OCI-LY7 (cell line): ENCODE data around the gene LLPH. TPM values are rescaled to one million over a fixed set of nuclear protein-coding genes. Genes with fewer than 3 reads are reported as not detected.

Source experiments
- BruUV-seq: library from RNA; stranded (reverse); fragments of 400-500 nt; replicated peaks from 2 replicates; lab custom pipeline; 2021; lab: Mats Ljungman, UMichigan
- CTCF ChIA-PET: fragments of 300-600 bp; sonication (Branson Sonifier 250); formaldehyde crosslinking; loops from one replicate; lab custom pipeline; 2022; ENCODE audit warnings: antibody characterized with exemption; ENCODE audit not compliant: unreplicated experiment; lab: Charles Lee
- POLR2A ChIA-PET: fragments of 300-600 bp; sonication (Branson Sonifier 250); formaldehyde crosslinking; loops from one replicate; lab custom pipeline; 2022; ENCODE audit warnings: antibody characterized with exemption; lab: Charles Lee
- DNase-seq: peaks from one replicate; pipeline ENCODE4 v3.0.0-alpha.2; 2015; ENCODE audit warnings: low spot score
- H2AFZ ChIP-seq: fragments of 200-600 bp; sonication (generic), shearing (Covaris generic); 2 replicates; pipeline ENCODE4 v1.6.1; 2014; ENCODE audit warnings: mild to moderate bottlenecking, antibody characterized with exemption, low read length, moderate library complexity
- H3K27ac ChIP-seq: fragments of 200-600 bp; sonication (generic); 2 replicates; pipeline ENCODE4 v1.5.1; 2014; ENCODE audit warnings: mixed run types, low read depth, mild to moderate bottlenecking, moderate library complexity, low read length, inconsistent platforms; ENCODE audit not compliant: poor library complexity, severe bottlenecking
- H3K36me3 ChIP-seq: fragments of 200-600 bp; sonication (generic); 2 replicates; pipeline ENCODE4 v1.6.1; 2014; ENCODE audit warnings: mild to moderate bottlenecking, antibody characterized with exemption, low read length, moderate library complexity, mixed read lengths; ENCODE audit not compliant: insufficient read depth
- H3K4me1 ChIP-seq: fragments of 200-600 bp; sonication (generic); 2 replicates; pipeline ENCODE4 v1.5.1; 2014; ENCODE audit warnings: mild to moderate bottlenecking, low read length; ENCODE audit not compliant: insufficient read depth, poor library complexity, severe bottlenecking
- H3K4me2 ChIP-seq: fragments of 200-600 bp; sonication (generic); 2 replicates; pipeline ENCODE4 v1.6.1; 2014; ENCODE audit warnings: mild to moderate bottlenecking, low read length
- H3K4me3 ChIP-seq: fragments of 200-600 bp; sonication (generic); 2 replicates; pipeline ENCODE4 v1.5.1; 2014; ENCODE audit warnings: mild to moderate bottlenecking, low read depth, low read length; ENCODE audit not compliant: poor library complexity, severe bottlenecking
- H3K79me2 ChIP-seq: fragments of 200-600 bp; sonication (generic); 2 replicates; pipeline ENCODE4 v1.6.1; 2016; ENCODE audit warnings: low read depth, mild to moderate bottlenecking, low read length, moderate library complexity, mixed read lengths; ENCODE audit not compliant: insufficient read depth
- H3K9me2 ChIP-seq: fragments of 200-600 bp; sonication (generic); 2 replicates; pipeline ENCODE4 v1.6.1; 2016; ENCODE audit warnings: mild to moderate bottlenecking, low read length, mixed read lengths; ENCODE audit not compliant: insufficient read depth
- H3K9me3 ChIP-seq: fragments of 200-600 bp; sonication (generic); 2 replicates; pipeline ENCODE4 v1.6.1; 2014; ENCODE audit warnings: mild to moderate bottlenecking, mixed run types, low read length, mixed read lengths
- H4K20me1 ChIP-seq: fragments of 200-600 bp; sonication (generic); 2 replicates; pipeline ENCODE4 v1.6.1; 2014; ENCODE audit warnings: mild to moderate bottlenecking, antibody characterized with exemption, low read length, moderate library complexity, mixed read lengths; ENCODE audit not compliant: insufficient read depth
- EZH2phosphoT487 ChIP-seq: fragments of 200-600 bp; sonication (generic); IDR thresholded peaks from 2 replicates; pipeline ENCODE4 v1.6.1; 2018; ENCODE audit warnings: low read depth, borderline replicate concordance, mild to moderate bottlenecking, mixed run types, antibody characterized with exemption, low read length, moderate library complexity, mixed read lengths
- intact Hi-C: fragments of 100-400 bp; cut with micrococcal nuclease; formaldehyde crosslinking; loops from one replicate; pipeline ENCODE4 v1.10.0; 2022; ENCODE audit not compliant: unreplicated experiment
- total RNA-seq, 2 experiments: library from RNA; depleted of rRNA in 1 of 2; stranded (reverse); fragments of >200 nt in 1 of 2; shearing (Covaris generic) in 1 of 2; gene quantifications; 2 replicates each; pipeline ENCODE4 v1.2.3, GENCODE V29; 2014 to 2022
- TF ChIP-seq, protein P1 (sequence below): fragments of 200-600 bp; sonication (generic); conservative IDR thresholded peaks from 2 replicates; pipeline ENCODE4 v1.5.1; 2014; ENCODE audit warnings: mild to moderate bottlenecking, antibody characterized with exemption, low read length, moderate library complexity, mixed read lengths

The LLPH gene
- total RNA-seq, 2 experiments from 2014 or later, result 5.7 to 39.6 TPM

DNA sequence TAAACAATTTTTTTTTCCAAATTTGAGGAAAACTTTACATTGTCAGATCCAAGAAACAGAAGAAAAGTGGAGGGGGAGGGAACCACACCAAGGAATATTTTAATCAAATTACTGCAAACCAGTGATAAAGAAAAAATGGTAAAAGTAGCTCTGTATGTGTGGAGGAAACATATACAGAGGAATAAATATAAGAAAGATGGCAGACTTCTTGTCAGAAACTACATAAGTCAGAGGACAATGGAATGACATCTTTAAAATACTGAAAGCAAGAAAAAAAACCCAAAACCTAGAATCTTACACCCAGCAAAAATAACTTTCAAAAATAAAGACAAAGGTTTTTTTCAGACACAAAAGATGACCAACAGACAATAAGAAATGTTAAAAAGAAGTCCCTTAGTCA is 10.2 kb upstream of the LLPH start:
- CTCF ChIA-PET, result no interaction called here
- Histone ChIP-seq H3K36me3 (peaks cover 97% of the 10 kb centered on the region), H2AFZ (no peak overlapping the region), H4K20me1 (no peaks in the 10 kb centered on the region), H3K9me3 (peaks cover 37% of the 10 kb centered on the region), H3K27ac (no peak overlapping the region), H3K4me3 (no peak overlapping the region), H3K4me2 (no peak overlapping the region), H3K9me2 (no peaks in the 10 kb centered on the region), H3K4me1 (peaks cover 8% of the 10 kb centered on the region), H3K79me2 (no peaks in the 10 kb centered on the region)
- TF ChIP-seq, protein P1, sequence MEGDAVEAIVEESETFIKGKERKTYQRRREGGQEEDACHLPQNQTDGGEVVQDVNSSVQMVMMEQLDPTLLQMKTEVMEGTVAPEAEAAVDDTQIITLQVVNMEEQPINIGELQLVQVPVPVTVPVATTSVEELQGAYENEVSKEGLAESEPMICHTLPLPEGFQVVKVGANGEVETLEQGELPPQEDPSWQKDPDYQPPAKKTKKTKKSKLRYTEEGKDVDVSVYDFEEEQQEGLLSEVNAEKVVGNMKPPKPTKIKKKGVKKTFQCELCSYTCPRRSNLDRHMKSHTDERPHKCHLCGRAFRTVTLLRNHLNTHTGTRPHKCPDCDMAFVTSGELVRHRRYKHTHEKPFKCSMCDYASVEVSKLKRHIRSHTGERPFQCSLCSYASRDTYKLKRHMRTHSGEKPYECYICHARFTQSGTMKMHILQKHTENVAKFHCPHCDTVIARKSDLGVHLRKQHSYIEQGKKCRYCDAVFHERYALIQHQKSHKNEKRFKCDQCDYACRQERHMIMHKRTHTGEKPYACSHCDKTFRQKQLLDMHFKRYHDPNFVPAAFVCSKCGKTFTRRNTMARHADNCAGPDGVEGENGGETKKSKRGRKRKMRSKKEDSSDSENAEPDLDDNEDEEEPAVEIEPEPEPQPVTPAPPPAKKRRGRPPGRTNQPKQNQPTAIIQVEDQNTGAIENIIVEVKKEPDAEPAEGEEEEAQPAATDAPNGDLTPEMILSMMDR, result no peak
- no peak for TF ChIP-seq EZH2phosphoT487
- intact Hi-C loops, result loop anchor here (10.0 kb wide), 2 partner anchors 264 to 564 kb away; no protein-coding TSS in a partner anchor
- POLR2A ChIA-PET, result interaction anchor here (1.6 to 2.1 kb wide), 3 partner anchors 10 to 19 kb away, joined by 4 to 12 read pairs (median 5); partner anchors contain the start of gene LLPH
- no TSS peak for BruUV-seq
- DNase-seq, result peak; percentile 37

DNA sequence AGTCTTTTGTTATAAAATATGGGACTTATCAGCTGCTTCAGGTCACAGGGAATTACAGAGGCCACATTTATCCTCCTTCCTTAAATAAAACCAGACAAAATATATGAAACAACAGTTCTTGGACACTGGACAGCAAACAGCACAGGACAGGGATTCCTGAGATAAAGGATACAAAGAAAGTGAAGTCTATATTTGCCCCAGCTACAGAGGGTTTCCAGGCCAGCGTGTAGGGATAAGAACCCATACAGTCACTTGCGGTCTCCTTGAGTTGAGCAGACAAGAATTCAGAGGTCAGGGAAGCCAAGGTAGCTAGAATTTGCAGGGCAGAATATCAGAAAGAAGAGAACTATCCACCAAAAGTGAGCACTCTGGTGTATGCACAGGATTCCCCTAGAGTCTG is 8.8 kb upstream of the LLPH start:
- TF ChIP-seq, protein P1, result no peak
- no peak for TF ChIP-seq EZH2phosphoT487
- Histone ChIP-seq H3K9me3 (peaks cover 37% of the 10 kb centered on the region), H3K4me3 (no peak overlapping the region), H3K9me2 (no peaks in the 10 kb centered on the region), H4K20me1 (no peaks in the 10 kb centered on the region), H3K79me2 (no peaks in the 10 kb centered on the region), H3K4me1 (no peaks in the 10 kb centered on the region), H3K4me2 (no peak overlapping the region), H2AFZ (no peak overlapping the region), H3K27ac (no peak overlapping the region), H3K36me3 (peaks cover 84% of the 10 kb centered on the region)
- BruUV-seq, result no TSS peak
- CTCF ChIA-PET, result no interaction called here
- intact Hi-C loops, result no loop called here
- POLR2A ChIA-PET, result interaction anchor here (1.7 kb wide), 1 partner anchor 12 kb away, joined by 4 read pairs; no protein-coding TSS in a partner anchor
- DNase-seq, result no peak

DNA sequence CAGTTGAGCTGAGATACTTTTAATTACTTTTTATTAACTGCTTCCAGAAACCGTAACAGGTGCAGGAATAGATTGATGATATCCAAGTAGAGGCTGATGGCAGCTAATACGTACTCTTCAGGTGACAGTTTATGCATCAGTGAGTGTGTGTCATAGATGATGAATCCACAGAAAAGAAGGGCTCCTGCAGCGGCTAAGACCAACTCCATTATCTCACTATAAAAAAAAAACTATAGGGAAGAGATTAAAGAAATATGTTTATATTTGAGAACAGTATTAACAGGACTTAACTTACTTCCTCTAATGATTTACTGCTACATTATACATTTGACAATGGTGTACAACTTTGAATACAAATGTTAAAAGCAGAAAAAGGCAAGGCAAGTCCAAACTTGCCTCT is 7.4 kb upstream of the LLPH start:
- no peak overlapping the region for H2AFZ ChIP-seq
- H3K9me2 ChIP-seq, result no peaks in the 10 kb centered on the region
- H3K4me1 ChIP-seq, result peaks cover under 1% of the 10 kb centered on the region
- TF ChIP-seq, protein P1, result no peak
- H3K4me3 ChIP-seq, result no peak overlapping the region
- BruUV-seq, result no TSS peak
- intact Hi-C loops, result no loop called here
- DNase-seq, result no peak
- peaks cover 70% of the 10 kb centered on the region for H3K36me3 ChIP-seq
- CTCF ChIA-PET, result interaction anchor here (0.6 kb wide), 1 partner anchor 20 kb away, joined by 3 read pairs; no protein-coding TSS in a partner anchor
- H3K27ac ChIP-seq, result no peak overlapping the region
- peaks cover 37% of the 10 kb centered on the region for H3K9me3 ChIP-seq
- H3K4me2 ChIP-seq, result no peak overlapping the region
- H4K20me1 ChIP-seq, result no peaks in the 10 kb centered on the region
- no peaks in the 10 kb centered on the region for H3K79me2 ChIP-seq
- POLR2A ChIA-PET, result interaction anchor here (0.8 to 1.3 kb wide), 3 partner anchors 10 to 32 kb away, joined by 3 to 5 read pairs (median 4); partner anchors contain the start of gene TMBIM4
